OCI-LY1 (cell line): ENCODE measurements around the gene BMPER.

Experiments used
- H2AFZ ChIP-seq: fragments of 200-600 bp; sonication (generic), shearing (Covaris generic); 2 replicates; pipeline ENCODE4 v1.6.0; 2014; ENCODE audit warnings: antibody characterized with exemption, mild to moderate bottlenecking, low read length
- H3F3A ChIP-seq: fragments of 200-600 bp; sonication (generic), shearing (Covaris generic); 2 replicates; pipeline ENCODE4 v1.6.0; 2014; ENCODE audit warnings: mild to moderate bottlenecking, antibody characterized with exemption, low read length, moderate library complexity; ENCODE audit not compliant: insufficient read depth
- H3K27ac ChIP-seq: fragments of 200-600 bp; sonication (generic); 2 replicates; pipeline ENCODE4 v1.5.1; 2014; ENCODE audit warnings: low read length, mixed run types, mild to moderate bottlenecking, low read depth; ENCODE audit not compliant: poor library complexity, severe bottlenecking
- H3K27me3 ChIP-seq: fragments of 200-600 bp; sonication (generic); 2 replicates; pipeline ENCODE4 v1.6.0; 2014; ENCODE audit warnings: antibody characterized with exemption, mild to moderate bottlenecking, low read length, moderate library complexity; ENCODE audit not compliant: insufficient read depth
- H3K36me3 ChIP-seq: fragments of 200-600 bp; sonication (generic); 2 replicates; pipeline ENCODE4 v1.6.1; 2014; ENCODE audit warnings: mild to moderate bottlenecking, antibody characterized with exemption, low read length, moderate library complexity, mixed read lengths; ENCODE audit not compliant: insufficient read depth
- H3K4me1 ChIP-seq: fragments of 200-600 bp; sonication (generic); 2 replicates; pipeline ENCODE4 v1.5.1; 2014; ENCODE audit warnings: mild to moderate bottlenecking, low read length, moderate library complexity; ENCODE audit not compliant: insufficient read depth, severe bottlenecking
- H3K4me2 ChIP-seq: fragments of 200-600 bp; sonication (generic), shearing (Covaris generic); 2 replicates; pipeline ENCODE4 v1.6.1; 2014; ENCODE audit warnings: low read length
- H3K4me3 ChIP-seq: fragments of 200-600 bp; sonication (generic); 2 replicates; pipeline ENCODE4 v1.5.1; 2014; ENCODE audit warnings: low read length, low read depth, mild to moderate bottlenecking, mixed read lengths; ENCODE audit not compliant: poor library complexity, severe bottlenecking
- H3K79me2 ChIP-seq: fragments of 200-600 bp; shearing (Covaris generic); 2 replicates; pipeline ENCODE4 v1.6.1; 2016; ENCODE audit warnings: mixed run types, low read length, mixed read lengths; ENCODE audit not compliant: insufficient read depth
- H3K9ac ChIP-seq: fragments of 200-600 bp; sonication (generic), shearing (Covaris generic); 2 replicates; pipeline ENCODE4 v1.6.1; 2014; ENCODE audit warnings: mild to moderate bottlenecking, low read length, mixed read lengths
- H3K9me2 ChIP-seq: fragments of 200-600 bp; sonication (generic), shearing (Covaris generic); 2 replicates; pipeline ENCODE4 v1.6.1; 2014; ENCODE audit warnings: low read depth, mild to moderate bottlenecking, low read length, mixed read lengths
- H3K9me3 ChIP-seq: fragments of 200-600 bp; shearing (Covaris generic); 2 replicates; pipeline ENCODE4 v1.6.1; 2014; ENCODE audit warnings: low read length, mixed read lengths
- H4K20me1 ChIP-seq: fragments of 200-600 bp; sonication (generic), shearing (Covaris generic); 2 replicates; pipeline ENCODE4 v1.6.0; 2016; ENCODE audit warnings: mild to moderate bottlenecking, low read length; ENCODE audit not compliant: insufficient read depth
- CTCF ChIP-seq: fragments of 200-600 bp; sonication (generic), shearing (Covaris generic); IDR thresholded peaks from 2 replicates; pipeline ENCODE4 v1.5.1; 2017; ENCODE audit warnings: mild to moderate bottlenecking, antibody characterized with exemption, low read length, moderate library complexity, mixed read lengths
- EZH2 ChIP-seq: fragments of 200-600 bp; sonication (generic), shearing (Covaris generic); IDR thresholded peaks from 2 replicates; pipeline ENCODE4 v1.8.0; 2017; ENCODE audit warnings: borderline replicate concordance, mixed run types, mild to moderate bottlenecking, antibody characterized with exemption, low read length, moderate library complexity, mixed read lengths

BMPER gene

DNA sequence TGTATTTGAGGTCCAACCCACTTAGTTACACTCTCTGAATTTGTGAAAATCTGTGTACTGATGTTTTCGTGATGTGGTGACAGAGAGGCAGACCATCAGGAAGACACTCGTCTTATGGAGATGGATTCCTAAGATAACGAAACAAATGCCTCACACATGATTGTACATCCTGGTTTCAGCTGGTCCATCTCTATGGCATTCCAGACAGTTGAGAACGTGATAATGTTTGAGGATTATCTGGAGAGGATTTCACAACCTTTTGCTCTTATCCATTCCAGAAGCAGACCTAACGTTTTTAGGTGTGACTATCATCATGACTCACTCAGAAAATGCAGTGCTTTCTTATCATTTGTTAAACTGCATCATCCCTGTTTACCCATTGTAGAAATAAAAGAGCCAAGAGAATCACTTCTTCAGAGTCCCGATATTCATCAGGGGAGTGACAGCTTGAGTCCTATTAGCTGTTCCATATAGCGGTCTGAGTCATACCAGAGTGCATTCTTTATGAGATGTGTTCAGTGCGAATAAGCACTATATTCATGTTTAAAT is 74.5 kb downstream of the BMPER start:
- Histone ChIP-seq H3K9me2 (no peaks in the 10 kb centered on the region), H3K4me2 (no peak overlapping the region), H4K20me1 (no peaks in the 10 kb centered on the region), H3K36me3 (no peaks in the 10 kb centered on the region), H3K79me2 (no peaks in the 10 kb centered on the region), H3K27ac (no peak overlapping the region), H3K9me3 (no peaks in the 10 kb centered on the region), H3F3A (no peaks in the 10 kb centered on the region), H2AFZ (no peak overlapping the region), H3K4me1 (no peaks in the 10 kb centered on the region), H3K27me3 (no peaks in the 10 kb centered on the region), H3K9ac (no peak overlapping the region), H3K4me3 (no peak overlapping the region)
- TF ChIP-seq EZH2 (no peak), CTCF (no peak)

- no peak overlapping the region for H2AFZ ChIP-seq
- no peak overlapping the region for H3K9ac ChIP-seq
- no peaks in the 10 kb centered on the region for H3K27me3 ChIP-seq
- no peak overlapping the region for H3K4me3 ChIP-seq
- no peaks in the 10 kb centered on the region for H3K4me1 ChIP-seq
- no peak overlapping the region for H3K4me2 ChIP-seq
- H3K9me2 ChIP-seq = no peaks in the 10 kb centered on the region
- no peaks in the 10 kb centered on the region for H3F3A ChIP-seq
- no peak for TF ChIP-seq EZH2
- no peak for TF ChIP-seq CTCF
- no peaks in the 10 kb centered on the region for H3K36me3 ChIP-seq
- H3K27ac ChIP-seq = no peak overlapping the region
- H3K79me2 ChIP-seq = no peaks in the 10 kb centered on the region
- H3K9me3 ChIP-seq = no peaks in the 10 kb centered on the region
- no peaks in the 10 kb centered on the region for H4K20me1 ChIP-seq
Measured at GRCh38 chr7:33981226-33981625, 75.9 kb downstream of the BMPER start.

DNA sequence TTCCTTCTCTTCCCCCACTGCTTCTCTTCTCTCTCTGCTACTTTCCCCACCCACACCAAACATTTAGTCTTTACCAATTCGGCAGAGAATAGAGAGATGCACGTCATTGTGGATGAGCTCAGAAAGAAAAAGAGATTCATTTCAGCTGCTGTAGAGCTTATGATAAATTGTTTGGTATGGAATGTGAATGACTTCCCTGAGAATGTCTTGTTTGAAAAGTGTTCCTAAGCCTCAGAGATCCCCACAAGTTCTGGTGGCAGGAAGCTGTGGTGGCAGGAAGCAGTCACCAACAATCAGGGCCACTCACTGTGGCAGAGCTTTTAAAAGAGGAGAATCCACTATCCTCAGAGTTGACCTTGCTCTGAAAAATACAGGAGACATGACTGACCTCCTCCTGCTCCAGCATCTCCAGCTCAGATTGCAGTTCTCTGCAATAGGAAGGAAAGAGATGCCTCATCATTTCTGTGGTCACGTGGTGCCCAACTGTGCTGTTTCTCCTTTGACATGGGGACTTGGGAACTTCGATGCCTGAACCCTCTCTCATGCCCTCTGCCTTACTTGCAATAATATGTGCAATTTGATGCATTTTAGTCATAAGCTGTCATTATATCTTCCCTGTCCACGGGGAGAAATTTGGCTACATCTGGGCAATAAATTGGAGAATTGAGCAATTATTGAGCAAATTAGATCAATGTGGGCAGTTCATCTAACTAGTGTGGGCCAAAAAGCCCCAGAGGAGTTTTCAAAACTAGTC is 76.5 kb downstream of the BMPER start:
- Histone ChIP-seq H3K4me2 (no peak overlapping the region), H3K9me3 (no peaks in the 10 kb centered on the region), H3K4me3 (no peak overlapping the region), H3K4me1 (no peaks in the 10 kb centered on the region), H3K79me2 (no peaks in the 10 kb centered on the region), H3K9me2 (no peaks in the 10 kb centered on the region), H3K9ac (no peak overlapping the region), H2AFZ (no peak overlapping the region), H3K27me3 (no peaks in the 10 kb centered on the region), H3K36me3 (no peaks in the 10 kb centered on the region), H3F3A (no peaks in the 10 kb centered on the region), H4K20me1 (no peaks in the 10 kb centered on the region), H3K27ac (no peak overlapping the region)
- TF ChIP-seq EZH2 = no peak
- TF ChIP-seq CTCF = no peak
